ENCODE measurements around the gene ERCC1. TPM values are rescaled to one million over a fixed set of nuclear protein-coding genes. Genes with fewer than 3 reads are reported as not detected.
A peak's percentile ranks its signal among the peaks of the same experiment; 100 is the strongest.

ERCC1 gene
- total RNA-seq, 1 donor from 2014 or later: 77.9 TPM

- no peak for TF ChIP-seq CTCF (IDR thresholded peaks at IDR 0.05)
- Mint-ChIP-seq H3K36me3 (ENCODE audit: low read depth) (no peaks in the 10 kb centered on the region), H3K27me3 (ENCODE audit: low read depth) (no peaks in the 10 kb centered on the region), H3K4me1 (ENCODE audit: low read depth) (peaks cover 45% of the 10 kb centered on the region), H3K27ac (ENCODE audit: unreplicated experiment) (peak overlapping the region; percentile 99), H3K4me3 (ENCODE audit: unreplicated experiment) (peak overlapping the region; percentile 56), H3K9me3 (ENCODE audit: low read depth) (no peaks in the 10 kb centered on the region)
- peak; percentile 99 for DNase-seq (ENCODE audit: low spot score)
Measured at GRCh38 chr19:45455707-45456499, 32.2 kb upstream of the ERCC1 start.

- Mint-ChIP-seq H3K27ac (ENCODE audit: unreplicated experiment) (peak overlapping the region; percentile 97), H3K4me3 (ENCODE audit: unreplicated experiment) (peak overlapping the region; percentile 75), H3K27me3 (ENCODE audit: low read depth) (no peaks in the 10 kb centered on the region), H3K4me1 (ENCODE audit: low read depth) (peaks cover 58% of the 10 kb centered on the region), H3K9me3 (ENCODE audit: low read depth) (no peaks in the 10 kb centered on the region), H3K36me3 (ENCODE audit: low read depth) (no peaks in the 10 kb centered on the region)
- no peak for DNase-seq (ENCODE audit: low spot score)
- no peak for TF ChIP-seq CTCF (IDR thresholded peaks at IDR 0.05)
Measured at GRCh38 chr19:45451850-45452387, 28.2 kb upstream of the ERCC1 start.

- no peak for TF ChIP-seq CTCF (IDR thresholded peaks at IDR 0.05)
- Mint-ChIP-seq H3K4me1 (ENCODE audit: low read depth) (peaks cover 55% of the 10 kb centered on the region), H3K9me3 (ENCODE audit: low read depth) (no peaks in the 10 kb centered on the region), H3K27me3 (ENCODE audit: low read depth) (no peaks in the 10 kb centered on the region), H3K27ac (ENCODE audit: unreplicated experiment) (peak overlapping the region; percentile 97), H3K4me3 (ENCODE audit: unreplicated experiment) (peak overlapping the region; percentile 75), H3K36me3 (ENCODE audit: low read depth) (no peaks in the 10 kb centered on the region)
- no peak for DNase-seq (ENCODE audit: low spot score)
Measured at GRCh38 chr19:45451131-45451849, 27.6 kb upstream of the ERCC1 start.

GRCh38 chr19:45450012-45450333, 26.3 kb upstream of the ERCC1 start:
- Mint-ChIP-seq H3K9me3 (ENCODE audit: low read depth) (no peaks in the 10 kb centered on the region), H3K27me3 (ENCODE audit: low read depth) (no peaks in the 10 kb centered on the region), H3K36me3 (ENCODE audit: low read depth) (no peaks in the 10 kb centered on the region), H3K4me1 (ENCODE audit: low read depth) (peaks cover 42% of the 10 kb centered on the region), H3K4me3 (ENCODE audit: unreplicated experiment) (peak overlapping the region; percentile 94), H3K27ac (ENCODE audit: unreplicated experiment) (peak overlapping the region; percentile 100)
- no peak for DNase-seq (ENCODE audit: low spot score)
- TF ChIP-seq CTCF (IDR thresholded peaks at IDR 0.05): no peak

- H3K27ac Mint-ChIP-seq (ENCODE audit: unreplicated experiment): peak overlapping the region; percentile 27
- no peaks in the 10 kb centered on the region for H3K27me3 Mint-ChIP-seq (ENCODE audit: low read depth)
- no peaks in the 10 kb centered on the region for H3K36me3 Mint-ChIP-seq (ENCODE audit: low read depth)
- peaks cover 41% of the 10 kb centered on the region for H3K4me1 Mint-ChIP-seq (ENCODE audit: low read depth)
- no peaks in the 10 kb centered on the region for H3K9me3 Mint-ChIP-seq (ENCODE audit: low read depth)
- no peak overlapping the region for H3K4me3 Mint-ChIP-seq (ENCODE audit: unreplicated experiment)
- no peak for TF ChIP-seq CTCF (IDR thresholded peaks at IDR 0.05)
- no peak for DNase-seq (ENCODE audit: low spot score)
Measured at GRCh38 chr19:45448887-45449299, 25.2 kb upstream of the ERCC1 start.

Data from chondrocyte (in vitro differentiated cells).